Muscle of leg (tissue), 11 donors: ENCODE measurements around the gene CGNL1. TPM values are rescaled to one million over a fixed set of nuclear protein-coding genes. Genes with fewer than 3 reads are reported as not detected.
A peak's percentile ranks its signal among the peaks of the same experiment; 100 is the strongest.

Source experiments
- DNase-seq: peaks from one replicate; pipeline ENCODE4 v3.0.0; 2013
- H3K27ac ChIP-seq: one replicate; pipeline ENCODE4 v1.5.1; 2013; ENCODE audit warnings: mild to moderate bottlenecking, low read length, control low read depth
- H3K27me3 ChIP-seq: one replicate; pipeline ENCODE4 v1.6.1; 2013; ENCODE audit warnings: low read length; ENCODE audit not compliant: control insufficient read depth, insufficient read depth
- H3K36me3 ChIP-seq: one replicate; pipeline ENCODE4 v1.6.1; 2013; ENCODE audit warnings: low read length; ENCODE audit not compliant: control insufficient read depth, insufficient read depth
- H3K4me1 ChIP-seq: one replicate; pipeline ENCODE4 v1.6.1; 2013; ENCODE audit warnings: low read length; ENCODE audit not compliant: control insufficient read depth, insufficient read depth
- H3K4me3 ChIP-seq: one replicate; pipeline ENCODE4 v1.5.1; 2013; ENCODE audit warnings: low read length, control low read depth
- H3K9me3 ChIP-seq: replicated peaks from 2 replicates; pipeline ENCODE4 v1.6.1; 2013; ENCODE audit warnings: low read depth, low read length; ENCODE audit not compliant: control insufficient read depth
- WGBS: methylation state at CpG from one replicate; pipeline ENCODE4 v1.1.5; 2013; ENCODE audit warnings: missing lambda C conversion rate; ENCODE audit not compliant: insufficient coverage; 5-methylcytosine and 5-hydroxymethylcytosine counted together
- polyA plus RNA-seq, 8 donors: library from polyadenylated mRNA; unstranded; fragments of 120-200 nt; gene quantifications; one replicate each; pipeline versions ENCODE4 v1.2.1 to v1.2.3, GENCODE V29; 2013; ENCODE audit warnings: inconsistent platforms in 1 of 8, low replicate concordance in 1 of 8; ENCODE audit not compliant: insufficient read length in 8 of 8, insufficient read depth in 1 of 8
- total RNA-seq: library from RNA; stranded (reverse); fragments of 120-200 nt; gene quantifications from one replicate; pipeline ENCODE4 v1.2.4, GENCODE V29; 2013

The CGNL1 gene
- total and polyA plus RNA-seq, 9 donors = 6.3 to 13.7 (median 9.5) TPM

DNA sequence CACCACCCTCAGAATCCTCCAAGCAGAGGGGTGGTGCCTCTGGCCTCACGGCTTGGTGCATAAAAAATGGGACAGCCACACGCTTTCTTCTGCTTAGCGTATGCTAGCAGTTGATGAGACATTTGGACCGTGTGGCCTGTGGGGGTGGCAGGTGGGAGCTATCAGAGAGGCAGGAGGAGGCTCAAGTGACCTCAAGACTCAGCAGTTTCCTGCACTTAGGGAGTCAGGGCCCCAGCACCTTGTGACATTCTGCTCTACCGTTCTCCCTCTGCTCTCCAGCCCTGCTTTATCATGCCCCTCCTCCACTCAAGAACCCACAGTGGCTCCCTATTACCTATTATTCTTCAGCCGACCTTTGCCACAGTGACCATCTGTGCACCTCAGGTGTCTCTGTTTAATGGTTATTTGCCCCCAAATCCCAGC is 41.0 kb upstream of the CGNL1 start:
- WGBS = 43% methylated on average over 1 of the region's 6 CpGs
- no peak for DNase-seq
- no peaks in the 10 kb centered on the region for H3K9me3 ChIP-seq
- H3K27ac ChIP-seq = no peak overlapping the region
- peaks cover 54% of the 10 kb centered on the region for H3K4me1 ChIP-seq
- H3K27me3 ChIP-seq = no peaks in the 10 kb centered on the region
- H3K4me3 ChIP-seq = no peak overlapping the region
- H3K36me3 ChIP-seq = no peaks in the 10 kb centered on the region

DNA sequence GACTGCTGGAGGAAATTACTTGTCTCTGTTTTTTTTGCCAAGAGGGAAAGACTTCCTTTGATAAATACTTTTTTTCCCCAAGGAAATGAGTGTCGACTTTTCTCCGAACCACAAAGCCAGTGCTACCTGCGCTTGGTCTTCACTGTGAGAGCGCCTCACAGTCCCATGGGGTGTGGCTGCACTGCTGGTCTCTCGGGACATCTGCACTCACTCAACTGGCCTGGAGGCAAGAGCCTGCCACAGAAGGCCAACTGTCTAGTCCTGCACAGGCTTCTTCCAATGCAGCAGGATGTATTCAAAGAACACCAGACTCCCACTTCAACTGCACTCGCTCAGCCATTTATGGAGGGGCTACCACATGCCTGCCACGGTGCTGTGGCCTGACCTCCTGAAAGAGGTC is 40.6 kb upstream of the CGNL1 start:
- Histone ChIP-seq H3K9me3 (no peaks in the 10 kb centered on the region), H3K27me3 (no peaks in the 10 kb centered on the region), H3K27ac (no peak overlapping the region), H3K36me3 (no peaks in the 10 kb centered on the region), H3K4me1 (peaks cover 51% of the 10 kb centered on the region), H3K4me3 (no peak overlapping the region)
- WGBS = 30% methylated on average over 5 of the region's 7 CpGs
- no peak for DNase-seq

DNA sequence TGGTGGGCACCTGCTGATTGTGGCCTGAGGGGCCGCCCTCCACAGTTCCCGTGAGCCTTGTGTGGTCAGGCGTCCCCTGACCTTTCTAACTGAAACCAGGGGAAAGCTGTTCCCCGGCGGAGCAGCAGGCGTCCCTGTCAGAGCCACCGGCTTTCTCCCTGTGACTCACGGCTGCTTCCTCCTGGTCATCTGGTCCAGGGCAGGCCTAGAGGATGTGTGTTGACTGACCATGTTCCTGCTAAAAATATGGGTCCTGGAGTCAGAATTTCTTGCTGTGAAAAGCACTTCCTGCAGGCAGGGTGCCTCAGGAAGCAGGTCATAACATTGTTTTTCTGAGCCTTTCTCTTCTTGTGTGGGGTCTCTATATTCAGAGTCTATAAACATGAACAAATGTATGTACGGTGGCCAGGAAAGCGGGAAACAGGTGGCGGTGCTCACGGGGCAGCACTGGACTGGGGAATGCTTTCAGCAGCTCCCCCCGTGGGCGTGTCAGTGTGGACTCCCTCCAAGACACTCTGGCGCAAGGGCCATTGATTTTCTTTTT is 38.4 kb upstream of the CGNL1 start:
- peak; percentile 80 for DNase-seq
- Histone ChIP-seq H3K4me1 (peaks cover 46% of the 10 kb centered on the region), H3K27ac (peak overlapping the region; percentile 90), H3K36me3 (no peaks in the 10 kb centered on the region), H3K4me3 (no peak overlapping the region), H3K9me3 (no peaks in the 10 kb centered on the region), H3K27me3 (no peaks in the 10 kb centered on the region)
- 30% methylated on average over 12 of the region's 15 CpGs for WGBS

DNA sequence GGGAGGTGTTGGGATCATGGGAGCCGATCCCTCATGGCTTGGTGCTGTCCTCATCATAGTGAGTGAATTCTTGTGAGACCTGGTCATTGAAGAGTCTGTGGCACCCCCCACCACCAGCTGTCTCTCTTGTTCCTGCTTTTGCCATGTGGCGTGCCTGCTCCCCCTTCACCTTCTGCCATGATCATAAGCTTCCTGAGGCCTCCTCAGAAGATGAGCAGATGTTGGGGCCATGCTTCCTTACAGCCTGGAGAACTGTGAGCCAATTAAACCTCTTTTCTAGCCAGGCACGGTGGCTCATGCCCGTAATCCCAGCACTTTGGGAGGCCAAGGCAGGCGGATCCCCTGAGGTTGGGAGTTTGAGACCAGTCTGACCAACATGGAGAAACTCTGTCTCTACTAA is 37.0 kb upstream of the CGNL1 start:
- no peak for DNase-seq
- H3K27ac ChIP-seq = no peak overlapping the region
- no peaks in the 10 kb centered on the region for H3K36me3 ChIP-seq
- H3K9me3 ChIP-seq = no peaks in the 10 kb centered on the region
- no CpG with 5 or more reads among the region's 5 CpGs for WGBS
- H3K27me3 ChIP-seq = no peaks in the 10 kb centered on the region
- H3K4me1 ChIP-seq = peaks cover 46% of the 10 kb centered on the region
- H3K4me3 ChIP-seq = no peak overlapping the region

DNA sequence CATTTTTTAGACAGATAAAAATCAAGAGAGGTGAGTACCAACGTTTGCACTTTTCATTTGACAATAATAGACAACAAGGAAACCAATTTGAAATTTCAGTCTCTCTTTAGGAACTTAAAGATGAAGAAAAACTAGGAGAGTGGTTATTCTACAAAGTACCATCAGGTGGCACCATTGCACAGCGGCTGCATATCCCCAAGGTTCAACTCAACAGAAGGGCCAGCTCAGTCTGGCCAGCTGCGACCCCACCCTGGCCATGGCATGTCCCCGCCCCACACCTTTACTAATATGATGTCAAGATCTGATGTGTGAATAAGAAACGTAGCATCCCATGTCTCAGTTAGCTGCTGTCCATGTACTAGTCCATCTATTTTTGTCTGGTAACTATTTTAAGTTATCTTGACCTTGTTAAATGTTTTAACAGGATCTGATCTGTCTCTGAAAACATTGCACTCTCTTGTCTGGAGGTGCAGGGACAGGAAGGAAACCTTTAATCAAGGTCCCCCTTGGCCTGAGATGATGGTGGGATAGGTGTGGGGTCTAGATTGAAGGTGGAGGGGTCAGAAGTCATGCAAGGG is 35.5 kb upstream of the CGNL1 start:
- Histone ChIP-seq H3K27me3 (no peaks in the 10 kb centered on the region), H3K4me3 (no peak overlapping the region), H3K36me3 (no peaks in the 10 kb centered on the region), H3K9me3 (no peaks in the 10 kb centered on the region), H3K27ac (no peak overlapping the region), H3K4me1 (peaks cover 34% of the 10 kb centered on the region)
- WGBS = no CpG with 5 or more reads among the region's 5 CpGs
- peak; percentile 74 for DNase-seq

DNA sequence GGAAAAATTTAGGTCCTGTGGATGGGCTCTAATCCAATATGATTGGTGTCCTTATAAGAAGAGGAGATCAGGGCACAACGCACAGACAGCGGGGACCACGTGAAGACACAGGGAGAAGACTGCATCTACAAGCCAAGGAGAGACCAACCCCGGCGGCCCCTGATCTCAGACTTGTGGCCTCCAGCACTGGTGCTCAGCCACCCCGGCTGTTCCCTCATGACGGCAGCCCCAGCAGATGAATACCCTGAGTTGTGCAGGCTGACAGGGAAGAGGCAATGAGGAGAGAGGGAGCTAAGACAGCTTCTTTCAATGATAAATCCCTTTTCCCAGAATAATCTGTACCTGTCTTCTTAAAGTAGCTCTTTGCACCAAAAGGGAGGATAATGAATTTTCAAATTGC is 33.3 kb upstream of the CGNL1 start:
- WGBS = 81% methylated on average over 5 of the region's 7 CpGs
- Histone ChIP-seq H3K9me3 (no peaks in the 10 kb centered on the region), H3K27me3 (no peaks in the 10 kb centered on the region), H3K36me3 (no peaks in the 10 kb centered on the region), H3K4me3 (no peak overlapping the region), H3K27ac (no peak overlapping the region), H3K4me1 (peaks cover 18% of the 10 kb centered on the region)
- DNase-seq = no peak

- H3K36me3 ChIP-seq = no peaks in the 10 kb centered on the region
- 43% methylated on average over 4 of the region's 6 CpGs for WGBS
- no peak overlapping the region for H3K4me3 ChIP-seq
- no peaks in the 10 kb centered on the region for H3K9me3 ChIP-seq
- DNase-seq = no peak
- H3K27me3 ChIP-seq = no peaks in the 10 kb centered on the region
- peaks cover 13% of the 10 kb centered on the region for H3K4me1 ChIP-seq
- no peak overlapping the region for H3K27ac ChIP-seq
Measured at GRCh38 chr15:57343498-57343897, 32.8 kb upstream of the CGNL1 start.

DNA sequence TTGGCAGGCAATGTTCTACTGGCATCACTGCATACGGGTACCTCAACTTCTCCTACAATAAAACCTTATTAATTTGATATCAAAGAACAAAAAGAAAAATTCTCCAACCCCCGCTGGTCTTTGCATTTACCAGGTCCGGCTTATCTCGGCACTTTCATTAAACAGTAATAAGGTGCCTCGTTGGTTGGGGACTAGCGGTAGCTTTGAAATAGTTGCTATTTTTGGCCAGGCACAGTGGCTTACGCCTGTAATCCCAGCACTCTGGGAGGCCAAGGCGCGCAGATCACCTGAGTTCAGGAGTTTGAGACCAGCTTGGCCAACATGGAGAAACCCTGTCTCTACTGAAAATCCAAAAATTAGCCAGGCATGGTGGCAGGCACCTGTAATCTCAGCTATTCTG is 32.0 kb upstream of the CGNL1 start:
- 96% methylated on average over 8 of the region's 9 CpGs for WGBS
- Histone ChIP-seq H3K36me3 (no peaks in the 10 kb centered on the region), H3K4me1 (peaks cover 5% of the 10 kb centered on the region), H3K4me3 (no peak overlapping the region), H3K27me3 (no peaks in the 10 kb centered on the region), H3K9me3 (no peaks in the 10 kb centered on the region), H3K27ac (no peak overlapping the region)
- no peak for DNase-seq

DNA sequence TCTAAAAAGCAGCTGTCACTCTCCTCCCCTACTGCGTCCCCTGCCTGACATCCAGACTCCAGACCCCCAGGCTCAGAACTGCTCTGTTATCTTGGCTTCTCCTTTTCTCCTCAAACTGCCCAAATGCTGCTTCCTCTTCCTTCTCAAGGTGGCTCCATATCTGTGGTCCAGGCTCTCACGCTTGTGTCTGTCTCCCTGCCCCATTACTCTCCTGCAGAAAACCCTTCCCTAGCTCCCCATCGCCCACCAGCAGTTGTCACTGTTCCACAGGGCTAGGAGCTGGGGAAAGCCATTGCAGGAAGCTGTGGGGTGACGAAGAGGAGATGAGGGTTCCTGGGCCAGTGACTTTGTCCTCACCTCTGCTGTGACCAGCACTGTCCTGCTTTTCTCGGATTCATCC is 30.7 kb upstream of the CGNL1 start:
- H3K27me3 ChIP-seq = no peaks in the 10 kb centered on the region
- H3K9me3 ChIP-seq = no peaks in the 10 kb centered on the region
- no peak overlapping the region for H3K4me3 ChIP-seq
- H3K36me3 ChIP-seq = no peaks in the 10 kb centered on the region
- H3K4me1 ChIP-seq = no peaks in the 10 kb centered on the region
- 63% methylated on average over 3 of the region's 5 CpGs for WGBS
- H3K27ac ChIP-seq = no peak overlapping the region
- no peak for DNase-seq

- DNase-seq = no peak
- Histone ChIP-seq H3K4me1 (peaks cover 11% of the 10 kb centered on the region), H3K27me3 (no peaks in the 10 kb centered on the region), H3K9me3 (no peaks in the 10 kb centered on the region), H3K27ac (no peak overlapping the region), H3K4me3 (no peak overlapping the region), H3K36me3 (no peaks in the 10 kb centered on the region)
- WGBS = 88% methylated on average over 1 of the region's 1 CpG
Measured at GRCh38 chr15:57348081-57348480, 28.2 kb upstream of the CGNL1 start.
